Spleen (tissue), 7 donors: Measurements from ENCODE around the gene ANKRD6.

ENCODE experiments used
- CTCF ChIP-seq, 11 experiments: fragments of 200-600 bp in 7 of 11; fragments of 450-650 bp in 4 of 11; sonication (generic) in 4 of 11; IDR thresholded peaks in 8 of 11; conservative IDR thresholded peaks in 3 of 11; 1 replicate in 7 of 11; 2 replicates in 4 of 11; pipeline versions ENCODE4 v1.4.0 to v1.8.0; 2016 to 2021; ENCODE audit warnings: antibody characterized with exemption in 11 of 11, inconsistent platforms in 4 of 11, mild to moderate bottlenecking in 1 of 11
- POLR2A ChIP-seq, 3 donors: fragments of 450-650 bp; IDR thresholded peaks; one replicate each; pipeline ENCODE4 v1.5.1; 2017; ENCODE audit warnings: antibody characterized with exemption in 3 of 3, mild to moderate bottlenecking in 1 of 3
- POLR2AphosphoS5 ChIP-seq, 3 donors: sonication (generic); formaldehyde crosslinking; IDR thresholded peaks; one replicate each; pipeline ENCODE4 v1.5.1; 2017; ENCODE audit warnings: antibody characterized with exemption in 3 of 3
- donor health status: DM: no; HTN: no; CAD: no; lungs with moderate emphysema.
- donor health status: DM: no; HTN: no; CAD: no.
- donor health status: DM: no; HTN: no; CAD: no.

- TF ChIP-seq POLR2AphosphoS5 (IDR thresholded peaks at IDR 0.05), result no peak
- no peak for TF ChIP-seq CTCF (IDR thresholded peaks at IDR 0.05 in 8 of 11, conservative IDR thresholded peaks at IDR 0.05 in 3 of 11)
- no peak for TF ChIP-seq POLR2A (IDR thresholded peaks at IDR 0.05)
Observed at GRCh38 chr6:89434954-89435353, 2.0 kb downstream of the ANKRD6 start.
